ENCODE results near the gene CCDC136.

GRCh38 chr7:128794020-128794419, 2.3 kb downstream of the CCDC136 start:
- TF ChIP-seq CTCF (IDR thresholded peaks at IDR 0.05), result no peak
- no peak for TF ChIP-seq ZFX (IDR thresholded peaks at IDR 0.05; ENCODE audit: borderline replicate concordance)

Measured in 22Rv1 (cell line).